GM12801 (cell line): ENCODE measurements around the gene GRK1.

Source experiments
- TF ChIP-seq, protein P1 (sequence below): IDR thresholded peaks from one replicate; pipeline ENCODE4 v1.5.1; 2011; ENCODE audit warnings: control low read depth; ENCODE audit not compliant: insufficient read length; ENCODE audit errors: extremely low read depth

GRK1 gene

DNA sequence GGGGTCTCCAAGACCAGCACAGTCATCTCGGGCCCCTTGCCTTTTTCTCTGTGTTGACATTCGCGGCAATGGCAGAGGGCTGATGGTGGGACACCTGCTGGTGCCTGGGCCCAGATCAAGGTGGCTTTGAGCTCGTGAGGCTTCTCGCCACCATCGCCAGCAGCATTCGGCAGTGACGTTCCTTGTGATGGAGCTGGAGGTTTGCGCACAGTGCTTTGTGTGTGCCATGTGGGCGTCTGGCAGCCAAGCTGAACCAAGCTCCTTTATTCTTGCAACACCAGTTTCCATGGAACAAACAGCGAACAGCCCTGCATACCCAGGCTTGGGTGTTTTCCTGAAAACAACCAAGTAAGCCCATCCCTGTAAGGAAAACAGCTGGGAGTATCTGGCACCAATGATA lies 82.9 kb downstream of the GRK1 start:
- TF ChIP-seq, protein P1, sequence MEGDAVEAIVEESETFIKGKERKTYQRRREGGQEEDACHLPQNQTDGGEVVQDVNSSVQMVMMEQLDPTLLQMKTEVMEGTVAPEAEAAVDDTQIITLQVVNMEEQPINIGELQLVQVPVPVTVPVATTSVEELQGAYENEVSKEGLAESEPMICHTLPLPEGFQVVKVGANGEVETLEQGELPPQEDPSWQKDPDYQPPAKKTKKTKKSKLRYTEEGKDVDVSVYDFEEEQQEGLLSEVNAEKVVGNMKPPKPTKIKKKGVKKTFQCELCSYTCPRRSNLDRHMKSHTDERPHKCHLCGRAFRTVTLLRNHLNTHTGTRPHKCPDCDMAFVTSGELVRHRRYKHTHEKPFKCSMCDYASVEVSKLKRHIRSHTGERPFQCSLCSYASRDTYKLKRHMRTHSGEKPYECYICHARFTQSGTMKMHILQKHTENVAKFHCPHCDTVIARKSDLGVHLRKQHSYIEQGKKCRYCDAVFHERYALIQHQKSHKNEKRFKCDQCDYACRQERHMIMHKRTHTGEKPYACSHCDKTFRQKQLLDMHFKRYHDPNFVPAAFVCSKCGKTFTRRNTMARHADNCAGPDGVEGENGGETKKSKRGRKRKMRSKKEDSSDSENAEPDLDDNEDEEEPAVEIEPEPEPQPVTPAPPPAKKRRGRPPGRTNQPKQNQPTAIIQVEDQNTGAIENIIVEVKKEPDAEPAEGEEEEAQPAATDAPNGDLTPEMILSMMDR: no peak

DNA sequence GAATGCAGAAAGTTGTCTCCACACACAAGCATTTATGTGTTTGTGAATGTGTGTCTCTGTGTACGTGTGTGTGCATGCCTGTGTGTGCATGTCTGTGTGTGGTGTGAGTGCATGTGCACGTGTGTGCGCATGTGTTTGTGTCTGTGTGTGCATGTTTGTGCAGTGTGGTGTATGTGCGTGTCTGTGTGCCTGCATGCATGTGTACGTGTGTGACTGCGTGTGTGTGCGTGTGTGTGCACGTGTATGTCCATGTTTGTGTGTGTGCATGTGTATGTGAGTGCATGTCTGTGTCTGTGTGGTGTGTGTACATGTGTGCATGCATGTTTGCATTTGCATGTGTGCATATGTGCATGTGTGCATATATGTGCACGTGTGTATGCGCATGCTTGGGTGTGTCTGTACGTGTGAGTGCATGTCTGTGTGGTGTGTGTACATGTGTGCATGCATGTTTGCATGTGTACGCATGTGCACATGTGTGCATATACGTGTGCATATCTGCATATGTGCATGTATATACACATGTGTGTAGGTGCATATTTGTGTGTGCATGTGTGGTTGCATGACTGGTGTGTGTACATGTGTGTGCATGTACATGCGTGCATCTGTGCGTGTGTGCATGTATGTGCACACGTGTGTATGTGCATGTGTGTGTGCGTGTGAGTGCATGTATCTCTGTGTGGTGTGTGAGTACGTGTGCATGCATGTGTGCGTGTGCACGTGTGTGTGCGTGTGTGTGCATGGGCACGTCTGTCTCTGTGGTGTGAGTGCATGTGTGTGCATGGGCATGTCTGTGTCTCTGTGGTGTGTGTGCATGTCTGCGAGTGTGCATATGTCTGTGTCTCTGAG lies 83.8 kb downstream of the GRK1 start:
- TF ChIP-seq, protein P1: no peak

DNA sequence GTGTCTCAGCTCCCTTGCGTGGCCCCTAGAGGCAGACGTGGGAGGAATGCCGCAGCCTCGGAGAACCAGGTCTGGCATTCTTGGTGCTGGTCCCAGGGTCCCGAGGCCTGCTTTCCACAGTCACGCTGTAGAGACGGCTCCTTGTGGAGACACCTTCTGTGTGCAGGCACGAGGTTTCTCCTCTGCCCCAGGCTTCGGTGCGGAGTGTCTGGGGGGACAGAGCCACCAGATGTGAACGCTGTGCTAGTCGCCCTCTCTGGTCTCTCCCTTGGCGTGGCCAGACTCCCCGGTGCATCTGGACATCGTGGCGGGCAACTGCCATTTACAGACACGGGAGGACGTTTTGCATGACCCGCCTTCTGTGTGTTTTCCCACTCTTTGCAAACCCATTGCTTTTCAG lies 84.5 kb downstream of the GRK1 start:
- TF ChIP-seq, protein P1: no peak

DNA sequence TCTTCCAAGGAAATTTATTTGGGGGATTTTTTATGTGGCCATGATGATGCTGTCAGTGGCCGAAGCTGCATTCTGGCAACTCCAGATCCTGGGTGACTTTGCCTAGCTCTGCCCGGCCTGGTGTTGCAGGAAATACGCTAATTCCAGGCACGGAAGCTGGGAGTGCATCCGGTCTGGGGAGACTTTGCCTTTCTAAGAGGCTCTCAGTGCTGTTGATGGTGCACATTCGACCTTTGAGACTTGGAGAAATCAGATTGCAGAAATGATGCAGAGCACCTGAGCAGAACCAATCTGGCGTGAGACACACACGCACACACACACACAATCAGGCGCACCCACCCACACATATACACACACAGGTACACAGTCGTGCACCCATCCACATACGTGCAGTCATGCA lies 86.2 kb downstream of the GRK1 start:
- TF ChIP-seq, protein P1: no peak

DNA sequence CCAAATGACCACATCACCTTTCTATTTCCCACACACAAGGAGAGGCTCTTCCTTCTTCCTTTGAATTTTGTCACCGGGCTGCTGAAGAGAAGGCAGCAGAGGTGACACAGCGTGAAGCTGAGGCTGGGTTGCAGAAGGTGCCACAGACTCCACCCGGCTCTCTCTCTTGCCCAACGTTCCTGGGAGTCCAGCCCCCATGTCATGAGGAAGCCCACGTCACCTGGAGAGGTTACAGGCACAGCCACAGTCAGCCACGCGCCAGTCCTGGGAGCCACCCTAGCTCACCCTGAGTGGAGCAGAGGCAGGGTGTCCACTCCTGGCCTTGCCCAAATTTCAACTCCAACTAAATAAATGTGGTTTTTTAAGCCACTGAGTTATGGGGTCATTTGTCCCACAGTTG lies 87.2 kb downstream of the GRK1 start:
- TF ChIP-seq, protein P1: no peak

DNA sequence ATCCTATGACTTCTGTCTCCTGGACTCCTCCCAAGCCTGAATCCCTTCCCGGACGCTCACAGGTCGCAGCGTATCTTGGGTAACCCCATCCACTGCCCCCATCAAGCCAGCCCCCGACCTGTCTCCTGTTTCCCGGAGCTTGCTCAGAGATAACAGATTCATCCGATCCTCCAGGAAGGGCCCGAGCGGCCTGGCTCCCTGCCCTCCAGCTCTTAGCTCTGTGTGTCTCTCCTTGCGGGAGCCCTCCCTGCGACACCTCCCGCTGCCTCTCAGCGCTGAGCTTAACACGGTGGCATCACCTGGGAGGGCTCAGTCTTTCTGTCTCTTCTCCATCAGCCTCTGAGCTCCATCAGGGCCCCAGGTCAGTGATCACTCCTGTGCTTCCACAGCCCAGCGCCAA lies 87.7 kb downstream of the GRK1 start:
- TF ChIP-seq, protein P1: no peak

DNA sequence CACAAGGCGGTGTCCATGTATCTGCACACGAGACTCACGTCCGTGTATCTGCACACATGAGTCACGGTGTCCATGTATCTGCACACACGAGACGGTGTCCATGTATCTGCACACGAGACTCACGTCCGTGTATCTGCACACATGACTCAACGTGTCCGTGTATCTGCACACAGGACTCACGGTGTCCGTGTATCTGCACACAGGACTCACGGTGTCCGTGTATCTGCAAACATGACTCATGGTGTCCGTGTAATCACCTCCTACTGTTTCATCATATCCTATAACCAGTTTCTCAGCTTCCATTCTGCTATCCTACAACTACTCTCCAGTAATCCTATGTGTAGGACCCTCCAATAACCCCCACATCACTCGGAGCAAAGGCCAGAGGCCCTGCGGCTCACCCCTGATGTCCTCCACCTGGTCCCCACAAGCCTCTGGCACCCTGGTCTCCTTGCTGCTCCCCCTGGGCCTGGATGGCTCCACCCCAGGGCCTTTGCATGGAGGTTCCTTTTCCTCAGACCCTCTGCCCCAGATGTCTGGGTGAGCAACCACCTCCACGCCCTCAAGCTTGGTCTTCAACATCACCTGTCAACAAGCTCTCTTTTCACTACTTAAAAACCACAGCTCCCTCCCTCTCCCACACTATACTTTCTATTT lies 89.5 kb downstream of the GRK1 start:
- TF ChIP-seq, protein P1: no peak
